Stimulated activated CD4-positive, alpha-beta T cell treated with anti-CD3 and anti-CD28 coated beads, Interleukin-4, amount 100 ng/mL, for 48 hours (primary cell): ENCODE data around the gene RNASEL.

Experiments used
- DNase-seq, 2 donors: peaks; one replicate each; pipeline ENCODE4 v3.0.0-alpha.2; 2020; ENCODE audit warnings: low read depth in 2 of 2

RNASEL gene

DNA sequence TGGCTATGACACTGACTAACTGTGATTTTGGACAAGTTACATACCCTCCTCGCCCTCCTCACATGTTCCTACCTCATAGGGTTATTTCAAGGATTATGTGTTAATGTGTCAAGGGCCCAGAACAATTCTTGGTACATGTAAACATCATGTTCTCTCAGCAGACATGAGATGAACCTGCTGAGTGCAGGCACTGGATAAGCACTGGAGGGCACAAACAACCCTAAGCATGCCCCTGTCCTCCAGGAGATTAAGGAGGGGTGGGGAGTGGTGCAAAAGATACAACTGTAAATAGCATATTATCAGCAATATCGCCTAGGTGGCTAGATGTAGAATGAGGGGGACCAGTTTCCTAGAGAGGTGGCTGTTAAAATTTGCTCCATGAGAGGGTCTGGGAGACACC, 32.9 kb upstream of the RNASEL start:
- no peak for DNase-seq

GRCh38 chr1:182620924-182621585, 32.0 kb upstream of the RNASEL start:
- DNase-seq, result no peak

- no peak for DNase-seq
These were observed 28.8 kb upstream of the RNASEL start for GRCh38 chr1:182617734-182618351.

GRCh38 chr1:182617014-182617429, 28.0 kb upstream of the RNASEL start:
- no peak for DNase-seq

- DNase-seq, result peak; percentile 64 to 73
These were observed 27.3 kb upstream of the RNASEL start for GRCh38 chr1:182616130-182617013.

GRCh38 chr1:182615468-182616129, 26.5 kb upstream of the RNASEL start:
- peak; percentile 35 to 46 for DNase-seq

GRCh38 chr1:182614796-182615454, 25.9 kb upstream of the RNASEL start:
- peak; percentile 22 to 53 for DNase-seq

GRCh38 chr1:182611787-182612186, 22.7 kb upstream of the RNASEL start:
- no peak for DNase-seq

DNA sequence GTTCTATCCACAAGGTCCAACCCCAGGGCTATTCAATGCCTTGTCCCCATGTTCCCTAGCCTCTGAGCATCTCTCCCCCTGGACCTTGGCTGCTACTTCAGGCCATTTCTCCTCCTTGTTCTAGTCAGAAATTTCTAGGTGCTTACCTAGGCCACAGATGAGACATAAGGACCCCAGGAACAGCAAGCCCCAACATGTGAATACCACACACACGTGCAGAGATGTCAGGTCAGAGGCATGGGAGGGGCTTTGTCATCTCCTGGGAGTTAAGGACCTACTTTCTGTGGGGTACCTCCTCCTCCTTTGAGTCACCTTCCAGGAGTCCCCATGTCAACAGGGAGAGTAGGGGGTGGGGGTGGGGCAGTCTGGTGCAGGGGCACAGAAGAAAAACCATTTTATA, 22.3 kb upstream of the RNASEL start:
- no peak for DNase-seq

DNA sequence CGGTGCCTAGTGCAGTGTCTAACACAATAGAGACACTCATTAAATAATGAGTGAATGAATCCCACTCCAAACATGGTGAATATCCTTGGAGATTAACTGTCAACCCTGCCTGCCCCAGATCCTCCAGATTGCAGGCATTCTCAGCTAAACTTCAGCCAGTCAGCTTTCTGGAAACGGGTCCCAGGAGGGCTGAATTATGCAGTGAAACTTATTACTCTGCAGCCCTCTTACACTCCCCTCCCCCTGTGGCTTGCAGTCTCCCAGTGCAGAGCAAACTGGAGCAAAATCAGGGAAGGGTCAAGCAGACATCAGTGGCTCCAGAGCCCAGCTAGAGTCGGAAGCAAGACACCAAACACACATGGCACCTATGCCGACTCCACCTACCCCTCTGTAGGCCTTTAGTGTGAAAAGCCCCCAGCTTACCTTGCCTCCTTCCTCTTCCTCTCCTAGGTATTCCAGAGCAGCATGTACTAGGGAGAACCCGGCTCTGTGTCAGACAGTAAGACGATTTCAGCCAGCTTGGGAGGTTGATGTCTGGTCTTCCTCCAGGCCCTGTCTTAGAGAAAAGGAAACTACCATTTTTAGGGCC, 21.6 kb upstream of the RNASEL start:
- no peak for DNase-seq

DNA sequence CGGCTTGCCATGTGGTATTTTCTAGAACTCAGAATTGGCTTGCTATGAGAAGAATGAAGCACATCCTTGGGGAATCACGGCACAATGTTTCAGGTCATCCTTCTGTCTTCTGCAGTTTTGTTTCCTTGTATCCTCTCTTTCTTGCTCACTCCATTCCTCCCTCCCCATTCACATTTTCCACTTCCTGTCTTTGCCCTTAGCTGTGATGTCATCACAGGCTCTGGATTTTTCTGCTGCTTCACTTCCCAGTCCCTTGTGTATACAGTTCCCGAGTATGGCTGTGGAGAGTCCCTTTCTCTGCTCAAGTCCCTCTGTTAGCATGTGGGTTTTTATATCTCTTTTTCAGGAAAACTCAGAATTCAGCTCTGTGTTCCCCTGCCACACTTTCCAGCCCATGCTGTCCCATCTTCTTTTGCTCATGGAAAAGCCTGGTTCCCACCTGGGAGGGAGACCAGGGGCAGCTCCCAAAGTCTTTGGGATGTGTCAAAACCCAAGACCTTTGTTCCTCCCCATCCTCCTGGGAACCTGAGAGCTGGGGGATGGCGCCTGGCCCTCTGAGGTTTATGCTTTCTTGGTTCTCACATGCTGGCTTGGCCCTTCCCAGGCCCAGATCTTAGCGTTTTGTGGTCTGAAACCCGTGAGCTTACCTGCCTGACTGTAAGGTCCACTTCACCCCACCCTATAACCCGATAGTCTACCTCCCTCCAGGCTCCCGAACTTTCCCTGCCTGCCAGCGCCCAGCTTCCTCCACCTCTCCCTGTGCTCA, 20.0 kb upstream of the RNASEL start:
- DNase-seq, result no peak

GRCh38 chr1:182608236-182608635, 19.2 kb upstream of the RNASEL start:
- no peak for DNase-seq

- DNase-seq, result no peak
These were observed 18.5 kb upstream of the RNASEL start for GRCh38 chr1:182607566-182607965.

DNA sequence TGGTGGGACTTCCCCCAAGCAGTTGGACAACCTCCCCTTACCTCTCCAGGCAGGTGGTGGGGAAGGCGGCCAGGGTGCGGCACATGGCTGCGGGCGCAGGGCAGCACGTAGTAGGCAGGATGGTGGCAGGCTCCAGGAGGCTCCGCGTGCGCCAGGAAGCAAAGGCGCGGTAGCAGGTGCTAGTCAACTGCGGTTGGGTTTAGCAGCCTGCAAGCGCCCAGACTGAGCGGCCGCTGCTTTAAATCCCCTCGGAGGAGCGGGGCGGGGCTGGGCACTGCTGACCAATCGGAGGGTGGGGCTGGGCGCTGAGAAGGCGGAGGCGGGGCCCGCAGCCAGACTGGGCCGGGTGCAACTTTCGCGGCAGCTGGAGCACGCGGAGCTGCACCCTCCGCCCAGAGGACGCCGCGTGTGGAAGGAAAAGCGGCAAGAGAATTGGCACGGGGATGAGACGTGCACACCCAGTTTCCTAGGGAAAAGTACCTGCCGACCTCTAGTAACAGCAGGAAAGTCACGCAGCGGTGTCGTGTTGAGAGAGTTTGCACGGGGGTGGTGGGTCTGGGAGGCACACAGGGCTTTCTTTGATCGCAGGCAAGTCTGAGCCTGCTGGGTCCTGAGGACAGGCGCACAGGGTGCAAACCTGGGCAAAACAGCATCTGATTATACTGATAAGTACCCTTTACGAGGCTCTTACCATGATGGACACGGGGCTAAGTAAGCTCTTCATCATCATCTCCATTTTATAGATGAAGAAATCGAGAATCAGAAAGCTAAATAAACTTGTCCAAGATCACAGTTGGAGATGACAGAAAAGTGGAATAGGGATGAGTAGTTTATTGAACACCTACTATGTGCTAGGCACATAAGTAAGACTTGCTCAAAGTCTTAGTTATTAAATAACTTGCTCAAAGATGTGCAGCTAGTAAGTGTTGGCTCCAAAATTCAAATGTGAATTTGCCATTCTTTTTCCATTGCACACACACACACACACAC, 15.4 kb upstream of the RNASEL start, which contains the start of gene RGS16:
Gene RGS16, minus strand, starts transcription at position 215 of the 990 bp plus-strand sequence. Its CDS starts 130 bp downstream, at position 85.
- peak; percentile 89 to 96 for DNase-seq

- DNase-seq, result no peak
These were observed 14.7 kb upstream of the RNASEL start for GRCh38 chr1:182603646-182604174.

- no peak for DNase-seq
These were observed 14.0 kb upstream of the RNASEL start for GRCh38 chr1:182602935-182603645.

- DNase-seq, result no peak
These were observed 12.9 kb upstream of the RNASEL start for GRCh38 chr1:182601913-182602312.

DNA sequence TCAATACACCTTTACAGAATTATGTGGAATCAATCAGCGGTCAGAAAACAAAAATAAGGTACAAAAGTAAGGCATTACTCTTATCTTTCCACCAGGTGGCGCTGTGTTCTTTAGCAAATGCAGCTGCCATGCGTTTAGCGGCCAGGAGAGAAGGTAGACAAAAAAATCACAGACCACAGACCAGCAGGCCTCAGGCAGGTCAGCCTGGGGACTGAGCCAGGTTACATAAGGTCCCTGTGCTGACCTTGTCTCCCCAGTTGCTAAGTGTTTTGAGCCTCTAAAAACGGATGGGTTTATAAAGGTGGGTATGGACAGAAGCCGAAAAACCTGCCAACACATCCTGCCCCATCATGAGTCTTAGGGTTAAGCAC, 12.3 kb upstream of the RNASEL start:
- DNase-seq, result no peak
